ENCODE measurements around the gene SUFU. TPM values are rescaled to one million over a fixed set of nuclear protein-coding genes. Genes with fewer than 3 reads are reported as not detected.

SUFU gene
- total and polyA plus RNA-seq, 4 donors, result 1.8 to 3.8 (median 2.9) TPM

DNA sequence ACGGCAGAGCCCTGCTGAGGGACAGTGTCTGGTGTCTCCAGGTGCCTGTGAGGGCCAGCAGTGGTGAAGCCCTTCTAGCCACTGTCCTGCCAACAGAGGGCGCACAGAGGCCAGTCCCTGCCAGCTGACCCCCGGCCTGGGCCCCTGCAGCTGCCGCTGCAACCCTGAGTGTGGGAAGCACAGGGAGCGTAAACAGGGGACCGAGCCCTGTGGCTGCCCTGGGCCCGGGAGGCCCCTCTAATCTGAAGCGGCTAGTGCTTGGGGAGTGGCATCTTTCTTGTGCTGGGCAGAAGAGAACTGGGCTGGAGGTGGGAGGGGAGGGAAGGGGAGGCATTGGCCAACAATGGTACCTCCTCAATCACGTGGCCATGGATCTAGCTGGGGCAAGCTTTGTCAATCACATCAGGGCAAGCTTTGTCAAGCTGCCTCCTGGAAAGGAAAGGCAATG lies 175.1 kb downstream of the SUFU start (continued):
- TF ChIP-seq GABPA (IDR thresholded peaks at IDR 0.05 in 1 of 2, conservative IDR thresholded peaks at IDR 0.05 in 1 of 2) (no peak), HNF4A (conservative IDR thresholded peaks at IDR 0.05) (no peak), HNF4G (IDR thresholded peaks at IDR 0.05) (no peak), YY1 (IDR thresholded peaks at IDR 0.05) (no peak), NR2F2 (IDR thresholded peaks at IDR 0.05) (peak; percentile 15), RAD21 (IDR thresholded peaks at IDR 0.05) (peak; percentile 52 to 76), FOXA2 (IDR thresholded peaks at IDR 0.05) (no peak)

DNA sequence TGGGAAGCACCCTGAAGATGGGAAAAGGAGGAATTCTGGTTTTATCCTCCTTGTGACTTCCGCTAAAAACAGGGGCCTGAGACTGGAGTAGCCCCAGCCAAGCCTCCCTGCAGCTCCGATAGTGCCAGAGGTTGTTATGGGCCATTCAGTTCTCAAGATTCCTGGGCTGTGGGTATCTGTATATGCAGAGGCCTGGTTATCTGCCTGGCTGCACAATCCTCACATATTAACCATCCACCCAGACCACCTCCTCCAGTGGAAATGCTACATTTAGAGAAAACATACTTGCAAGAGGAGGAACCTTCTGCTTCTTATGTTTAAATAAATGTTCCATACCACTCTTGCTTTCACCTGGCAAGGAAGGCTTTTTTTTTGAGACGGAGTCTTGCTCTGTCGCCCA lies 175.8 kb downstream of the SUFU start:
- Histone ChIP-seq H3K36me3 (ENCODE audit: control insufficient read depth in 4 of 4, insufficient read depth in 3 of 4, low read depth in 1 of 4, low read length in 3 of 4) (no peaks in the 10 kb centered on the region), H3K27ac (ENCODE audit: low read depth in 1 of 2, low read length in 2 of 2) (no peak overlapping the region), H3K4me3 (ENCODE audit: low read depth in 1 of 3, low read length in 3 of 3) (no peak overlapping the region), H3K27me3 (ENCODE audit: control insufficient read depth in 4 of 4, insufficient read depth in 4 of 4, low read length in 3 of 4) (no peaks in the 10 kb centered on the region), H3K9me3 (ENCODE audit: control insufficient read depth in 4 of 4, low read length in 3 of 4) (no peaks in the 10 kb centered on the region), H3K9ac (ENCODE audit: low read depth in 1 of 2, low read length in 2 of 2) (no peak overlapping the region), H3K4me1 (ENCODE audit: control insufficient read depth in 4 of 4, insufficient read depth in 4 of 4, low read length in 3 of 4) (peaks cover 4 to 24% (median 14%) of the 10 kb centered on the region in 4 donors)
- no peak for DNase-seq (ENCODE audit: low spot score)
- 98% methylated on average over 4 of the region's 4 CpGs for WGBS
- TF ChIP-seq TAF1 (conservative IDR thresholded peaks at IDR 0.05) (no peak), GABPA (IDR thresholded peaks at IDR 0.05 in 1 of 2, conservative IDR thresholded peaks at IDR 0.05 in 1 of 2) (no peak)

DNA sequence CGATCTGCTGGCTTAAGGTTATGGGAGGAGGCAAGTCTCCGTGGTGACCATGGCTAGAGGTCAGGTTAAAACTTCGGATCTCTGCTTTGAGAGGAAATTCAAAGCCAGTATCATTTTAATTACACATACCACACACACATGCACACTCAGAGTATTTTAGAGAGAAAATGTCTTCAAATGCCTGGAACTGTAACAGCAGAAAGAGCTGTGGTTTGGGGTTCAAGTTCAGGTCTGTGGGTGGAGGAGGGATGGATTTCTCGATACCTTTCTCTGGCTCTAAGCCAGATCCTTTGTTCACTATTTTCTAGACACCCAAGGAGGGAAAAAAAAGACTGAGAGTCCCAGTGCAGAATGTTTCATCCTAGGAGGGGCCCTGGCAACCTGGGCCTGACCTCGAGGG lies 177.9 kb downstream of the SUFU start:
- Histone ChIP-seq H3K4me1 (ENCODE audit: control insufficient read depth in 4 of 4, insufficient read depth in 4 of 4, low read length in 3 of 4) (peaks cover 4 to 13% (median 10%) of the 10 kb centered on the region in 4 donors), H3K4me3 (ENCODE audit: low read depth in 1 of 3, low read length in 3 of 3) (no peak overlapping the region), H3K9ac (ENCODE audit: low read depth in 1 of 2, low read length in 2 of 2) (no peak overlapping the region), H3K27me3 (ENCODE audit: control insufficient read depth in 4 of 4, insufficient read depth in 4 of 4, low read length in 3 of 4) (no peaks in the 10 kb centered on the region), H3K9me3 (ENCODE audit: control insufficient read depth in 4 of 4, low read length in 3 of 4) (no peaks in the 10 kb centered on the region), H3K27ac (ENCODE audit: low read depth in 1 of 2, low read length in 2 of 2) (no peak overlapping the region), H3K36me3 (ENCODE audit: control insufficient read depth in 4 of 4, insufficient read depth in 3 of 4, low read depth in 1 of 4, low read length in 3 of 4) (no peaks in the 10 kb centered on the region)
- DNase-seq (ENCODE audit: low spot score), result no peak
- no peak for TF ChIP-seq HNF4G (IDR thresholded peaks at IDR 0.05)
- TF ChIP-seq NR2F2 (IDR thresholded peaks at IDR 0.05), result no peak
- TF ChIP-seq CTCF (IDR thresholded peaks at IDR 0.05; ENCODE audit: low read depth, low read length, missing input control), result no peak
- TF ChIP-seq RXRA (IDR thresholded peaks at IDR 0.05), result no peak
- TF ChIP-seq YY1 (IDR thresholded peaks at IDR 0.05), result no peak
- no peak for TF ChIP-seq EGR1 (IDR thresholded peaks at IDR 0.05; ENCODE audit: low read depth in 2 of 2)
- TF ChIP-seq FOXA1 (IDR thresholded peaks at IDR 0.05), result no peak
- TF ChIP-seq TAF1 (conservative IDR thresholded peaks at IDR 0.05), result no peak
- WGBS, result 88% methylated on average over 5 of the region's 5 CpGs

DNA sequence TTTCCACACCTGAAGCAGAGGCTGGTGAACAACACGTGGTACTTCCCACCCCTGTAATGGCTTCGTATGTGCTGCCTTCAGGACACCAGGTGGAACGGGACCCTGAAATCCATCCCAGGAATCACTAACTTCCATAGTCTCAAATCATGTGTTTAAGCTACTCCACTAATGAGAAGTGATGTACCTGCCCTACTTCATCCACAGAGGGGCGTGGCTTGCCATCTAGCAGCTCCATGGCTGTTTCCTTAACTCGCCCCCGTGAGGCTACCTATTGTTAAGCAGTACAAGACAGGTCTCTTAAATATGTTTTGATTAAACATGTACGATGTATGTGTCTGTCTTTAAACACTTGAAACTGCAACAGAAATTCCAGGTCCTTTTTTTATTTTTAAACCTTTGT lies 178.6 kb downstream of the SUFU start:
- Histone ChIP-seq H3K27ac (ENCODE audit: low read depth in 1 of 2, low read length in 2 of 2) (no peak overlapping the region), H3K27me3 (ENCODE audit: control insufficient read depth in 4 of 4, insufficient read depth in 4 of 4, low read length in 3 of 4) (no peaks in the 10 kb centered on the region)
- WGBS, result 95% methylated on average over 7 of the region's 7 CpGs

More for the DNA sequence above, 178.6 kb downstream of the SUFU start:
- Histone ChIP-seq H3K9me3 (ENCODE audit: control insufficient read depth in 4 of 4, low read length in 3 of 4) (no peaks in the 10 kb centered on the region), H3K9ac (ENCODE audit: low read depth in 1 of 2, low read length in 2 of 2) (no peak overlapping the region), H3K4me3 (ENCODE audit: low read depth in 1 of 3, low read length in 3 of 3) (no peak overlapping the region), H3K4me1 (ENCODE audit: control insufficient read depth in 4 of 4, insufficient read depth in 4 of 4, low read length in 3 of 4) (peaks cover 0 to 6% (median 3%) of the 10 kb centered on the region in 4 donors), H3K36me3 (ENCODE audit: control insufficient read depth in 4 of 4, insufficient read depth in 3 of 4, low read depth in 1 of 4, low read length in 3 of 4) (no peaks in the 10 kb centered on the region)
- DNase-seq (ENCODE audit: low spot score), result no peak
- TF ChIP-seq GABPA (IDR thresholded peaks at IDR 0.05 in 1 of 2, conservative IDR thresholded peaks at IDR 0.05 in 1 of 2) (no peak), CTCF (IDR thresholded peaks at IDR 0.05; ENCODE audit: low read depth, low read length, missing input control) (no peak), EGR1 (IDR thresholded peaks at IDR 0.05; ENCODE audit: low read depth in 2 of 2) (no peak), SP1 (IDR thresholded peaks at IDR 0.05) (no peak), TAF1 (conservative IDR thresholded peaks at IDR 0.05) (no peak), NR2F2 (IDR thresholded peaks at IDR 0.05) (no peak), YY1 (IDR thresholded peaks at IDR 0.05) (no peak), JUND (IDR thresholded peaks at IDR 0.05) (no peak), HNF4A (conservative IDR thresholded peaks at IDR 0.05) (no peak), HNF4G (IDR thresholded peaks at IDR 0.05) (no peak)
- TF ChIP-seq, protein P1, sequence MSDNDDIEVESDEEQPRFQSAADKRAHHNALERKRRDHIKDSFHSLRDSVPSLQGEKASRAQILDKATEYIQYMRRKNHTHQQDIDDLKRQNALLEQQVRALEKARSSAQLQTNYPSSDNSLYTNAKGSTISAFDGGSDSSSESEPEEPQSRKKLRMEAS (IDR thresholded peaks at IDR 0.05), result no peak
